NCI-H1417 treated with DMSO at 0.1 percent for 48 hours (cell line): ENCODE results near the gene NTNG1.
A peak's percentile ranks its signal among the peaks of the same experiment; 100 is the strongest.
"Not testable (repeated sequence)": the region's sequence is repeated elsewhere in the genome, so short reads cannot be mapped to it uniquely, and the experiment has no call there.

ENCODE experiments used
- DNase-seq: peaks from one replicate; lab custom pipeline; 2025; lab: John Stamatoyannopoulos, UW

The NTNG1 gene

DNA sequence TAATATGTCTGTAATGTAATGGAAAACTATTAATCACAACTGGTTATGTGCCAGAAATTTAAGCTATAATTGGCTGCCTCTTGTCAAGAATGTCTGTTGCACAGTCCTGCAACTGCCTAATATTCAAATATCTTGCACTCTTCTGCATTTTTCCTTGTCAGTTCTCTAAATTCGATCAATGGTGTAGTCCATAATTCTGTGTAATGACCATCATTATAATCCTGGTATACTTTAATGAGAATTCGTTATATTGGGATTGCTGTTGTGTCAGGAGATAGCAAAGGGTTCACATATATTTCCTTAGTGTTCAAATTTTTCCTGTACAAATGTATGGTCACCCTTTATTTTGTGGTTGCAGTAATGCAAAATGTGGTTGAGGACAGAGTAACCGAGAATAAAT lies 4.8 kb downstream of the NTNG1 start:
- no peak for DNase-seq

DNA sequence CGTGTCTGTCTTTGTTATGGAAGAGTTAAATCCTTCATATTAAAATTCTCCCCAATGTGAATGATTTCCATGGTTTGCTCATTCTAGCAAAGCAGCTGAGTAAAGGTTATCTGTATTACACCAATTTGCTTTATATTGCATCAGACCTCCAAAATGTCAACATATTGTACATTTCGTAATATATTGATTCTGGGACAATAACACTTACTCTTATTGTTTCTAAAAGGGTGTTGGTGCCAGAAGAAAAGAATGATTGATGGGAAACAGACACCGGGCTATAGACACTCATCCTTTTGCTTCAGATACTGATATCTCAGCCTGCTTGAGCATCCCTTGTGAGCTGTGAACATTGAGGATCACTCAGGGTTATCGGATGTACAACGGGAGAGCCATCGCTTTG lies 7.0 kb downstream of the NTNG1 start:
- no peak for DNase-seq

DNA sequence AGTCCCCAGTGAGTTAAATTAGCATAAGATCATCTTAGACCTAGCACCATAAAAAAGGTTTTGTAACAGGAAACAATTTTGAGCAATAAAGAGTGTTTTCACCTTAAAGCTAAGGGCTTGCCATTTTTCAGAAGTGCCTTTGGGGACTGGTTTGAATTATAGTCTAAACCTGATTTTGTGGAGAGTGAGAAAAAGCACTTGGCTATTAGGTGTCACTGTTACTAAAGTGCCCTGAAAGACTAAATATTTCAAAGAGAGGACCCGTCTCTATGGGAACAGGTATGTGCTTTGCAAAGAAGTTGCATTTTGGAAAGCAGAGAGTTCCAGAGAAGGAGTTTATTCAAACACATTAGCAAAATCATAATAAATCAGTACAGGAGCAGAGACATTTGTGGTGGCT lies 9.1 kb downstream of the NTNG1 start:
- DNase-seq = no peak

DNA sequence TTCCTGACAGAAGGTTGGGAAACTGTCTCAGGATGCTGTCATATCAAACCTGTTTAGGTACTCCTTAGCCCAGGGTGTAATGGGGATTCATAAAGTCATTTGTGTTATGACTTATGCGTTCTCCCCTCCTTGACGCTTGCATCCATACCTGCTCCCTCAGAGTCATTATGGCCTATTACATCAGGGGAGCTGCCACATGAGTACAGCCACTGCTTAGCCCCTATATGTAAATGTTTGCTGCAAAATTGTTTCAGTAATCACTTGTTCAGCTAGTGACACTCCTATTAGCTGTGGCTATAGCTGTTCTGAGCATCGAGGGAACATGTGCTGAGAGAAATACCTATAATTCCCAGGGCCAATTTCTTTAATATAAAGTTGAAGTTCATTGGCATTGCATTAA lies 10.5 kb downstream of the NTNG1 start:
- no peak for DNase-seq

DNA sequence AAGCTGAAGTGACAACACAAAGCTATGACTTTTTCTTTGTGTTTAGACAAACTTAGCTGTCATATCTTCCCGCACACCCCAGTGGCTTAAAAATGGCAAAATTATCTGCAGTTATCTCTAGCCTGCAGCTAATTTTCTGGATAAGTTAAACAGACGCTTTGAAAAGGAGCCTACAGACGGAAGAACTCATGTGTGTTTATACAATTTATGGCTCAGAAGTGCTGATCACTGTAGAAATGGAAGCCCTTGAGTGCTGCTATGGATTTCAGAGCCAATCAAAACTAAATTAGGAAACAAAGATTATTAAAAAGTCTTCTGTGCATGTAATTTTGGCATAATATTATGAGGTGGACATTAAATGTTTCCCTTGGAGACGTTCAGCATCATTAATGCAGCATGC lies 11.6 kb downstream of the NTNG1 start:
- no peak for DNase-seq

DNA sequence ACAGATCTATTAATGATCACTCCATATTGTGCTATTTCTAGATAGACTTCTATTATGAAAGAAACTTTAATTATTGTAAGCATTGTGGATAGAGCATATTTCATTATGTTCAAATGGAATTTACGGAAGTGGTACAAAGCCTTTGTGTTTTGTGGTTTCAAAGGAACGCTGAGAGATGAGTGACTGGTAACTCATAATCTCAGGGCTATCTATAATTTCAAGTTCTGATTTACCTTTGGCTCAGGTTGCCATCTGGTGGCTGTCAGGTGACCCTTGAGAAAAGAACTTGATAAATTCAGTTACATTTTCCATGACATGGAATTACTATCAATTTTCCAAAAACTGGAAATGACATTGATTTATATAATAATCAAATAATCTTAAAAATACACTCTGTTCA lies 12.2 kb downstream of the NTNG1 start:
- DNase-seq = no peak

DNA sequence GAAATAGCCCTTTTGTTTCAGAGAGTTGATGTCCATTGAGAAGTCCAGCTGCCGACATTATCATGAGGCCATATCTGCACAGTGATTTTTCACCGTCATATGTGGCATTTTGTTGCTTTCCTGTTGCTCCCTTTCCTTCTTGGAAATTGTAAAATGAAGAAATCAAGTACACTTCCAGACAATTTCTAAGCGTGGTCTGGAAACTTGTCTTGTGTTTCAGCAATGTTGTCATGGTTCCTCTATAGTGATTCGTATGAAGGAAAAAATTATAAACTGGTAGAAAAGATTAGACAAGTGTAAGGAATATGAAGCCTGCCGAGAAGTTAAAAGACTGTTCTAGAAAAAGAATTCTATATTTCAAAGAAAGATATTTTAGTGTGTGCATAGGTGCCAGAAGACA lies 17.7 kb downstream of the NTNG1 start:
- no peak for DNase-seq

DNA sequence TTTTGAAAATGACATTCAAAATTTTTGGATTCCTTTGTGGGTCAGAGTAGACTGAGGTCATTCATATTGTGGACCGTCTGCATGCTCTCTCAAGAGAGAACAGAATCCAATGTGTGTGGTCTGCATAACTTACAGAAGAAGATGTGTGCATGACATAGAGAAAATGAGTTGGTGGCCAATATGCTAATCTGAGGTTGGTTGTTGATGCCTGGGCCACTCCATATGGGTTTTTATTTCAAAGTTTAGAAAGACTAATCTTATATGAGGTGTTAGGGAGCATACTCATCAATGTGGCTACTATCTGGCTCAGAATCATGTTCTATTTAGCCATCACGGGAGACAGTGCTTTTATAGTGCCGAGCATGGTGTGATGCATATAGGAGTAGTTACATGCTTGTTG lies 18.2 kb downstream of the NTNG1 start:
- no peak for DNase-seq

DNA sequence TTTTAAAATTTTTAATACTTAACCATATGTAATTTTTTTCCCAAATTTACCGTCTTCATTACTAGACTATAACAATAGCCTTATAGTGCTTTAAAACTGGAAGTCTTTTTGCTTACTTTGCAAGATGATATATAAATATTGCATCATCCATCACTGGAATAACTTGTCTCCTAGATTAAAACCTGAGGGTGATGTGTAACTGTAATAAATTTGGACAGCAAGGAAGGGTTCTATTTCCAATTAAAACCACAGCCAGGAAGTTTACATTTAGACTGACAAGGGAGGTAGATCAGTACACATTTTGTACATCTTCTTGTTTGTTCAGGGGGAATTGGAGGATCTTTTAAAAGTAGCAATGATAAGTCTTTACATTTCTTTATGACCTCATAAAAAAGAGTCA lies 21.9 kb downstream of the NTNG1 start:
- DNase-seq = no peak

DNA sequence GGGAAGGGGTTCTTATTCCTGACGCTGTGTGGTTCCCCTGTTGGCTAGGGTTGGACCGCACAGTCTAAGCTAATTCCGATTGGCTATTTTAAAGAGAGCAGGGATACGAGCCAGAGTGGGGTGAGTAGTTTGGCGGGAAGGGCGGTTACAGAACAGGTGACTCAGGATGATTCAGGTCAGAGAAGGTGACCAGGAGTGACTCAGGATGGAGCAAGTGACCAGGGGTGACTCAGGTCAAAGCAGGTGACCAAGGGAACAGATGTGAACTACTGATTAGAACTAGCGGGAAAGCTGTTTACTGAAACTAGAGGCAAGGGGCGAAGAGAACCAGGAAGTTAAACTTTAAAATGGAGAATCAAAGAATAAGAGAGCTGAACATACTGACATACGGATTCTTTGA lies 24.1 kb downstream of the NTNG1 start:
- DNase-seq = not testable (repeated sequence)

DNA sequence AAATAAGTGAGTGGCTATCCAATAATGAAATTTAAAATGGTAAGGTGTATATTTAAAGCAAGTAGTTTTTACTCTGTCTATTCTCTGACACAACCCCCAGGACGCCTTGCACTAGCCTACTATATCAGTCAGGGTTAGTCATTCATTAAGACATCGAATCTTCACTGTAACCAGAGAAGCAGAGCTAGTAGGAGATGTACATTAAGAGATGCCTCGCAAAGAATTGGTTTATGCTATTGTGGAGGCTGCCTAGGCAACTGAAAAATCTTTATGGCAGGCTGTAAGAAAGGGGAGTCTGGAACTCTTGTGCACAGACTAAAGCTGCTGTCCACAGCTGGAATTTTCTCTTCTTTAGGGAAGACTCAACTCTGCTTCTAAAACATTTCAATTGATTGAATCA lies 28.8 kb downstream of the NTNG1 start:
- no peak for DNase-seq

DNA sequence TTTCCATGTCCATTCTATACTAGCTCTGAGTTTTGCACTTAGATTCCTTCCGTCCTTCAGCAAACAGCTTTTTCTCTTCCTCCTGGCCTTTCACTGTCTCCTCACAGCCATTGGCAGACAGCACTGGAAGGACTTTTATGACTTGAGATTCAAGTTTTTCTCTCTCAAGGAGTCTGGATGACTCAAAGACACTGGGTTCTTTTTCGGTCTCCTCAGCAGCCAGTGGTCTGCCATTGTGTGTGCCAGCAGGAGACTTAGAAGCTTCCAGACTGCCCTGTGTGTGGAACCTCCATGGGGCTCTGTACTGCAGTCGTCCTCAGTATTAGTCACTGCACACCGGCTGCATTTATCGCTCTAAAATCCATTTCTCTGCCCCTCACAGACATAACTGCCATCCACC lies 30.5 kb downstream of the NTNG1 start:
- DNase-seq = no peak

DNA sequence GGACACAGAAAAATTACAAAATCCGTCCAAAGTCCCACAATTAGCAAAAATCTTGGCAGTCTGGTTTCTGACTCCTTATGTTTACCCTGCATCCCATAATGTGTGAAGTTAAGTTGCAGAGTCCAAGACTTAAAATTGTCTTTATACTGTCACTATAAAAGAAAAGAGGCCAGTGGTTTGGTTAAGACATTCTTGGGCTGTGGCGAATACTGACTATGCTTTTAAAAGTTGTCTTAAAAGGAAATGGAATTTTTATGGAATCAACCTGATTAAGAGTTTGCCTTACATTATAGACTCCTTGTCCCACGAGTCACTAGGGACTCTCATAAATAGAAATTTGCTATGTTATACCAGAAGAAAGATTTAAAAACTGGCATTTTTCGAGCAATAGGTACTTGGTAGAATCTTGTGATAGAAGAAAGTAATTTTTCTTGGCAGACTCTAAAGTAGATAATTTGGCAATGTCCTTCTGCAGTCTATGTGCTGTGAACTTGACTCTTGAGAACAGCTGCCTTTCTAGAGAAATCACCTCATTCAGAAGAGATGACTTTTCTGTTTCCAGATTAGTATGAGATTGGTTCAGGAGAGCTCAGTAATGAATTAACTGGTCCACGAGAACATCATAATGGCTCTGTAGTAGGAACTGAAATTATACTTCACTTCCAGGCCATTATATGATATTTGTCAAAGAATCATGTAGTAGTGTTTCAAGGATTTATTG lies 31.8 kb downstream of the NTNG1 start:
- no peak for DNase-seq

DNA sequence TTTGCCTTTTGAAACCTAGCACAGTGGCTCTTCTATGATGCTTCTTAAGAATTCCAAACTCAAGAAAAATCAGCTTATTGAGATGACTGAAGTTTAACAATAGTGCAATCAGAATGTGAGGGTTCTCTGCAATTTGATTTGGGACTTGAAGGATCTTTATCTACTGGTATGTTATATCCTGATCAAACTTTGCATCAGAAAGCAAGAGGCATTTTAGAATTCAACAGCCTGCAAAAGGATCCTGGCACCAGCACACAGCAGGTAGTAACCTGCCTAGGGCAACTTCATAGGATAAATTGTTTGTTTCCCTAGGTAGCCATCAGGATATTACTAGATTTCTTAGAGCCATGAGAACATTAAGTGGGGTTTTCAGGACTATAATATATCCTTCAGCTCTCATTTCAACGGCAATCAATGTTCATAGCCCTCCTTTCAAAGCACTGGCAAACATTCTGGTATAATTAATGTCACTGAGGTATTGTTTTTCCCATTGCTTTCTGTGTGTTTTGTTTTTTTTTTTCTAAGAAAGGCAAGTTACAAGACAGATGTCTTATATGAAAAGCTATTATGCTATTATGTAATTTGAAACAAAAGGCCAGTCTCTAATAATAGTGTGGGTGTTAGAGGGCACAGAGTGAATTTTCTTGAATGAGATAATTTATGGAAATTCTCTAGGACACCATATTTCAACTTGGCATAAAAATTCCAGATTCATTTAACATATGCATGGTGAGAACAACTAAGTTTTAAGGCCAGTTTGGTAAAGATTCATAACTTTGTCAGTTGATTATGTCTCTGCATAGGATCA lies 34.5 kb downstream of the NTNG1 start:
- peak; percentile 95 for DNase-seq

DNA sequence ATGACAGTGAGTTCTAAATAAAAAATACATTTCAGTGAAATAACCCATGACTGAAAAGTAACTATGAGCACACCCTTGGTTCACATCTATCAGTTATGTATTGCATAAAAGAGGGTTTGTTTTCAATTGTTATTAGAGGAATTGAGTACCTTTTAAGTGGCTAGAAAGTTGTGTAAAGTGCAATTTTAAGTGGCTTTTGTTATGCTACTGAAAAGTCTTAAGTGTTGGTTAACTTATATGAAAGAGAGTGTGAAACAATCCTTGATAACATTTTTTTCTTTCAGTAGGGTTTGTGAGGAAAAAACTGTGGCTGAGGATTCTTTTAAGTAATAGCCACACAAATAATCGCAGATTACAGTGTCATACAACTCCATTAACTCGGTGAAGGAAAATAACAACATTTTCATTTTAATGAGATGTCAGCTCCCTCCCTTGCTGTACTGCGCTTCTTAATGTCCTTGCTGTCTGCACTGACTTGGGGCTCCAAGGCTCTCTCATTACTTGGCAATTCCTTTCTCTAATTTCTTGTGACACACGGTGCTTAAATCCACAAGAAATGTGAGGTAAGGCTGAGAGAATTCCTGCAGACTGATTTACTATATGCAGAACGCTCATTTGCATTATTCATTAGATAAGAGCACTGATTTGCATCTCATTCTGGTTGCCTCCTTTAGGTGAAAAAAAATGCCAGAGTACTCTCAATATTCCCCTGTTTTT lies 40.6 kb downstream of the NTNG1 start:
- DNase-seq = no peak

DNA sequence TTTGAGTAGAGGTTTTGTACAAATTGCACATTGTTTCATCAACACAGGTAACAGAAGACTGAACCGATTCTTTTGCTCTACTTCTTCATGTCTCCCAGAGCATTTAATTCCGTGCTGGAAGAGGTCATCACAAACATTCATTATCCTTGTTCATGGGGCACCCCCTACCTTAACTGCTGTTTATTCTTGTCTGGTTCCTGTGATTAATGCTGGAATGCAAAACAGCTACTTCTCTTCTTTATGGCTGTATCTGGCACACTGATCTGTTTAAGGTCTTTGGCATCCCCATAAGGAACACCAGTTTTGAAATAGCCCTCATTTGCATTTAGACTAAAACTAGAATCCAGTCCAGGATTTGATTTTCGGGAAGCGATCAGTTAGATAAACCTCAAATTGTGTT lies 42.2 kb downstream of the NTNG1 start:
- DNase-seq = no peak

DNA sequence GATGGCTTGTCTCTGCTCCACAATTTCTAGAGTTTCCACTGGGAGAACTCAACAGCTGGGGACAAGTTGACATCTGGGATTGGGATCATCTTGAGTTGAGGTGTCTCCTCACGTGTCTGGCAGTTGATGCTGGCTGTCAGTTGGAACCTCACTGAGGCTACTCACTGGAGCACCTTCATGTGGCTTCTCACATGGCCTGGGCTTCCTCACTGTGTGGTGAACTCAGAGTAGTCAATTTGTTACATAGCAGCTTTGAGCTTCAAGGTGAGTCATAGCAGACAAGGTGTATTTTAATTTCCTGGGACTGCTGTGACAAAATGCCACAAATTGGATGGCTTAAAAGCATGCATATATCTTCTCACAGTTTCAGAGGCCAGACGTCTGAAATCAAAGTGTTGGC lies 44.0 kb downstream of the NTNG1 start:
- no peak for DNase-seq

DNA sequence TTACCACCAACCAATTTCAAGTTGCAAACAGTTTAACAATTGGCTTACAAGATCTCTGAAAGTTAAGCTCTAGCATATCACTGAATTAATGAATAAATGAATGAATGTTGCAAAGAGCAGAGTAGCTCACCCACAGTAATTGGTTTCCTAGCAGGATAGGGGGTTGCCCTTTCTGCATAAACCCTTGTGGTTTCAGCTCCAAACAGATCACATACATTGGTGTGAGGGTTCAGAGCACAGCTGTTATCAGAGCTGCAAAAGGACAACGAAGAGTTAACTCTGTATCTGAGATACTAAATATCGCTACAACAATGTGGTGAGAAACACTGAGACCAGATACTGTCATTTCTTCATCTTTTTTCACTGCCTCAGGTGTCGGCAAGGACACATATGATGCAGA lies 46.6 kb downstream of the NTNG1 start:
- DNase-seq = no peak

DNA sequence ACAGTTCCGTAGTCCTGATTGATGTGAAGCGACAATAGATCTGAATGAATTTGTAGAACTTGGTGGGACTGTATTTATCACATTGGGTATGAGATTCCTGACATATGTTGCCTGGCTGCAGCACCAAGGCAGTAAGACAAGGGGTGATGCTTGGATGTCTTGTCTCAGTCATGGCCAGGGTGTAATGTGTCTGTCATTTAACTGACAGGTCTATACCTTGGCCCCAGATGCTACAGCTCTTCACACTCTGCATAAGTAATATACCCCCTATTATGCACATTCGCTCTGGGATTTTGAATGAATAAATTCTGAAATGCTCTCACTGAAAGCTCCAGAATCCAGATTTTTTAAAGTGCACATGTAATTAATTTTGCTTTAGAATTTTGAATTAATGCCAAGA lies 47.3 kb downstream of the NTNG1 start:
- no peak for DNase-seq

DNA sequence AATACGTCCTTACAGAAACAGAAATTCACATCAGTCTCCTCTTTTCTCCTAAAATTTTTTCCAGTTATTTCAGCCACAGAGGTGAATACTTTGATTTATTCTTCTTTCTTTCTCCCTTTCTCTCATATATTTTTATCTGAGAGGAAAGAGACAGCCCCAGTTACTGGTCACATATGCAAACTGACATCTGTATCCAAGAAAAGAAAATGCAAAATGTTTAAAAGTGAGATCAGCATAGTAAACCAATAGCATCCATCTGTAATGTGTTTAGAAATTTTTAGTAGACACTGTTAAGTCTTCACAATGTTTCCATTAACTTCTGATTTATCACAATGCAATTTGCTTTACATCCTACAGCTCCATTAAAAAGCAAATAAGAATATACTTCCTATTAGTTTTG lies 53.5 kb downstream of the NTNG1 start:
- DNase-seq = no peak

DNA sequence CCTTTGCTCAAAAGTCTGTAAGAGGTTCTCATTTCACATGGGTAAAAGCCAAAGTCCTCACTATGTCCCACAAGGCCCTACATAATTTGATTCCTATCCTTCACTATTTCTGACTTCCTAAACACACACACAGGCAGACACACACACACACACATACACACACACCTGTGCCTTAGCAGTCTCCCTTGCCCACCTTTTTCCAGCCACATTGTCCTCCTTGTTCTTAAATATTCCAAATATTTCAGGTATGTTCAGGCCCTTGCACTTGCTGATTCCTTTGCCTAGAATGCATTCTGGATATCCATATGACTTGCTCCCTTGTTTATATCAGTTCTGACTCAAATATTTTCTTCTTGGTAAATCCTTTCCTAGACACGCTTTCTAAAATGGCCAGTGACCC lies 54.6 kb downstream of the NTNG1 start:
- no peak for DNase-seq

DNA sequence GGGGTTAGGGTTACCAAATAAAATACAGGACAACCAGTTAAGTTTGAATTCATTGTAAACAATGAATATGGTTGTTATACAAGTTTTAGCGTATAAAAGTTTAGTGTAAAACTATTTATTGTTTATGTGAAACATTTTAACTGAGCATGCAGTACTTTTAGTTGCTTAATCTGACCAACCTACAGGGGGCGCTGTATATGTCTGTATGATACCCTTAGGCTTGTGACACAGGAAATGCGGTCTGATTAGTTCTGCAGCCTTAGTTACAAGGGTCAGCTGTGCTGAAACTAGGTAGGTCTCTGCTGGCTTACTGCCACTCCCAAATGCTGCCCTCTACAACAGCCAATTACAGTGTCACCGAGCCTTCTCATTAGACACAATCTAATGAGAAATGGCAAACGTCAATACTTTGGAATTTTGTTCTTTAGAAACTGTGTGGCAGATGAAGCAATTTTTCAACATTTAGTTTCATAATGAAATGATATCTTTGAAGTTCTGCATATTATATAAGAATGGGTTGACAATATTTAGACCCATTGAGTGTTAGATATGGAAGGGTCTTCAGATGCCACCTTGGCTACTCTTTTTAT lies 56.2 kb downstream of the NTNG1 start:
- DNase-seq = no peak

DNA sequence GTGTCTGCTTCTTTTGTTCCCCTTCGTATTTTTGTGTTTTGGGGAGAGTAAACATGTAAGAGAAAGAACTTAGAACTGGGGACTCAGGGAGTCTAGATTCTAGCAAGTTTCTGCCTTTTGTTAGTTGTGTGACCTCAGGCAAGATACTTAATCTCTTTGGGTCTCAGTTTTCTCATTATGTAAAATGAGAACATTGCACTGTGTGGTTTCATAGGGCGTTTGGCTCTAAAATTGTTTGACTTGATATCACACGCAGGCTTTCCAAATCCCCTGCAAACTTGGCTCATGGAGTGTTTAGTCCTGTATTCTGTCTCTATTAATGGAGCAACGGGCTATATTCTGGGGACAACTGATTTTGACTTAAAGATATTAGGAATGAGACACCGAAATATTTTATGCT lies 57.7 kb downstream of the NTNG1 start:
- no peak for DNase-seq
